Kasumi-1 (cell line): ENCODE results near the gene NBL1.
"Not testable (repeated sequence)": the region's sequence is repeated elsewhere in the genome, so short reads cannot be mapped to it uniquely, and the experiment has no call there.

Experiments used
- DNase-seq, 2 experiments: peaks; one replicate each; lab custom pipeline; 2025; lab: John Stamatoyannopoulos, UW

NBL1 gene

DNA sequence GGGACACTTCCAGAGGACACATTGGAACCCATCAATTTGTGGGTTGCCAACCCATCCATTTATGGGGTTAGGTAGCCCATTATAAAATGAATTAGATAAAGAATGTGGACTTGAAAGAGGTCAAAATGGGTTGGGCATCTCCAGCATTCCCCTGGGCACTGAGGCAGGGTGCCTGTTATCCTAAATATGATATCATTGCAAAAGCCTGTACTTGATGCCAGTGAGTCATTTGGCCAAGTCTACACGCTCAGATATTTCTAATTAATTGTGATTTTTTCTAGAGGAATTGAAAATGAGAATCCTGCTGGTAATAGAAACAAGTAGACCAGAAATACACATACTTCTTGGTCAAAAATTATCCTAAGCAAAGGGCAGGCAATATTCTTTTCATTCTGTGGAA is 21.9 kb upstream of the NBL1 start:
- no peak for DNase-seq

DNA sequence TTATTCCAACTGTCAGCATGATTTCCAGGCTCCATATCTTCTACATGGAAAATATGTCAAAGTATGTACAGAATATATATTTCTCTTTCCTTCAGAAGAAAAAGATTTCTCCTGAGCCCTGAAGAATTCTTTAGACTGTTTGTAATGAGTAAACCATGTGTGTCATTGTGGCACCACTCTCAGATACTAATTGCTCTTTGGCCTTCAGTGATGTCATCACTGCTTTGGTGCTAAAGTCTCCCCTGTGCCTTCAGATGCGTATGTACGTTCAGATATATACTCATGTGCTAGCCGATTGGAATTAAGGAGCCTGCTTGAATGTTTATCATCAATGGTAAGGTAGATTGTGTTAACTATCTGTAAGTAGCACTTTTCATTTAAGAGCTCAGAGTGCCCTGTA is 20.6 kb upstream of the NBL1 start:
- no peak for DNase-seq

DNA sequence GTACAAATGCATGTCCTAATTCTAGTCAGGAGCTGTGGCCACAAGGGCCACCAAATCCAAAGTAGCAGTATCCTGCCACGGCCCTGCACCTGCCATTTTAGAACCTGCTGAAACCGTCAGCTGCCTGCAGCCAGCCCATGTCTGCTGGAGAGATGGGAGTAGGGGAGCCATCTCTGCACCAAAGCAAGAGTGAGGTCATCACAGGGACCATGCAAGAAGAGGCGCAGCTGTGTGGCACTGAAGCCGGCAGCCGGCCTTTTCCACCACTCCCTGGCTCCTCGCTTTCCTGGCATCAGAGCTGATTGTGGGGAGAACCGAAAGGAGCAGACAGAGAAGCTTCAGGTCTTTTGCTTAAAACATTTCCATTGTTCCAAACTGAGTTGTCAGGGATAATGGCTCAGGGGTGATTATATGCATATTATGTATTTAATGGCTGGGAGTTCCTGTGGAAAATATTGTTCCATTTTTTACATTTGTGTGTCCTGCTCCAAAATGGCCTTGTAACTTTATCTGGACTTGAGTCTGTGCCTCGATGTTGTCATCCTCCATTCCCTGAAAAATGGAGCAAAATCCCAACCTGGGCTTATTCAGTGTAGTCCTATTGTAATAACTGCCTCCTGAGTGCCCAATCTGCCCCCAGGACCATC is 18.7 kb upstream of the NBL1 start:
- DNase-seq = no peak

DNA sequence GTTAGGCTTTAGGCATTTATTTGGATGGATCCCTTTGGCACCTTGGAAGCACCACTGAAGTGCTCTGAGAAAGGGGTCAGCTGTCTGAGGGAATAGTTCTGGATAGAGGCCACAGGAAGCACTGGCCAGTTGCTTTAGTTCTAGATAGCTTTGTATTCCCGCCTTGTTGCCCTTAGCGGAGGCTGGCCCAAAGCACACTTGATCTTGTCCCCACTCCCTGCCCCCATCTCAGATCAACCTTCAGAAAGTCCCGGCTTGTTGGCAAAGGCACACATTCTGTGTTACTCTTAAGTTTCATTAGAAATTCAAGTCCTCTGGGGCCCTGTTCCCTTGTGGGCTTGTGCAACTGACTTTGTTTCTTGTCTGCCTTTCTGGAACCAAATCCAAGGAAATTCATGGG is 15.2 kb upstream of the NBL1 start:
- no peak for DNase-seq

DNA sequence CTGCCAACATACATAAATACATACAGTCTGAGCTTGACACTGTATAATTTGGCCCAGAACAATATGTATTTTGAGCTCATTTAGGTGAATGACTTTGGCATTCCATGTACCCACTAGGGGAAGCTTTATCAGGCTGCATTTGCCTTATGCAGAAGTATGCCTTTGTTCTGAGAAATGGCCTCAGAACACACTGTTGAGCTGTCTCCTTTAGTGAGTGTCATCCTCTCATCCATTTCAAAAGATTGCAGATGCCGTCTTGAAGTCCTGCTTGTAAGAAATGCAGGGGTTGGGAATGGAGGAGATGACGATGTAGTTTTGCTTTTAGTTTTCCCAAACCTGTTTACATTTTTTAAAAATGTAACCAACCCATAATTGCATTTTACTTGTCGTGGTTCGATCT is 14.8 kb upstream of the NBL1 start:
- DNase-seq = no peak

DNA sequence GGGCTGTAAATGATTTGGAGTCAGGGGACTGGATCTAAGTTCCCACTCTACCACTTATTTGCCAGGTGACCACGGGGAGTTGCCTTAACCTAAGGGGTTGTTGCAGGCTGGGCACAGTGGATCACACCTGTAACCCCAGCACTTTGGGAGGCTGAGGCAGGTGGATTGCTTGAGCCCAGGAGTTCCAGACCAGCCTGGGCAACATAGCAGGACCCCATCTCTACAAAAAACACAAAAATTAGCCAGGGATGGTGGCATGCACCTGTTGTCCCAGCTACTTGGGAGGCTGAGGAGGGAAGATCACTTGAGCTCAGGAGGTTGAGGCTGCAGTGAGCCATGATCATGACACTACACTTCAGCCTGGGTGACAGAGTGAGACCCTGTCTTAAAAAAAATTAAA is 13.9 kb upstream of the NBL1 start:
- DNase-seq = not testable (repeated sequence)

DNA sequence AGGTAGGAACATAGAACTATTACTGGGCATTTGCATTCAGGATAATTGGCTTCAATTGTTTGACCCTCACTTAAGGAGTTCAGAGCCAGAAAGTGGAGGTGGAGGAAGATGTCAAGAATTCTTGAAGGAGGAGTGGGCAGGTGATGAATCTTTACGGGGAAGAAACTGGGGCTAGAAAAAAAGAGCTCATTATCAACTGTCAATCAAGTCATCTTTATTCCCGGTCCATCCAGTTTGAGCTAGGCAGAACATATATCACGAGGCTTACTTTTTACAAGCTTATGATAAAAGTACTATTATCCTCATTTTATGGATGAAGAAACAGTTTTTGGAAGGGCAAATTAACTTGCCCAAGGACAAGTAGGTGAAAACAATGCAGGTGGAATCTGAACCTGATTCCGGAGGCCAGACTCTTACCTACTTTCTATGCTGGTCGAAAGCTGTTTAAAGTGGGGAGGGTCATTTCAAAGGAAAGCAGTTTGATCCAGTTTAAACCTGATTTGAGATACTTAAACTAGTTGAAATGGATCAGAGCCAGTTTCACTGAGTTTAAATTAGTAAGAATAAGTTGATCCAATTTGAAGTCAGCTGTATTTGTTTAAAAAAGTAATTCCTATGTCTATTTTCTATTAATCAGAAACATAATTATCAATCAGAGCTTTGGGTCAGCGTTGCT is 13.3 kb upstream of the NBL1 start:
- DNase-seq = no peak

DNA sequence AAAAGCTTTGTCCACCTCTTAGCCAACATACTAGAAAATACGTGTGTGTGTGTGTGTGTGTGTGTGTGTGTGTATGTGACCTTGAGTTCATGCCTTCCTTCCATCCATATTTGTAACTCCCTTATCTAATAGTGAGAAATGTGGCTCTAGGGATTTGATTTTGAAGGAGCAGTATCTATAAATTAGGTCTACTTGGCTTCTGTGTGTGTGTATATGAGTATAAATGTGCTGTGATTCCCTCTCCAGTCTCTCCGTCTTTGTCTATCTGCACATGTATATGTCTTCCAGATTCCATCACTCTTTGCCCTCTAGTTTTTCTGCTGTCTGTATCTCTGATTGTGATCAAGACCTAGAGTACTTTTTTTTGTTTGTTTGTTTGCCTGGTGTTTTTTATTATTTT is 11.9 kb upstream of the NBL1 start:
- DNase-seq = no peak

DNA sequence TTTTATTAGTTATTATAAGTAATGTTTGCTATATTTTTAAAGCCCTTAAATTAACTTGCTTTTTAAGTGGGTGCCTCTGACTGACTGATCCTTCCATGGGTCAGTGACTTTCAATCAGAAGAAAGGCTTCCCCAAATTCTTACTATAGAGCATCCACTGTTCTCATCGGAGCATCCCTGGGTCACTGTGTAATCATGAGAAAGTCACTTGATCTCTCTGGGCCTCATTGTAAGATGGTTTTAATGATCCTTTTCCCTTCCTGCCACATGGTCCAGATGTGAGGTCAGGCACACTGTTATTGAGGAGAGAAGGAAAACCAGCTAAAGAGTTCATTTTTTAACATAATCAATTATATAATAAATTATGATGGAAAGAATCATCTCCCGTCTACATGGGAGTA is 11.0 kb upstream of the NBL1 start:
- no peak for DNase-seq

DNA sequence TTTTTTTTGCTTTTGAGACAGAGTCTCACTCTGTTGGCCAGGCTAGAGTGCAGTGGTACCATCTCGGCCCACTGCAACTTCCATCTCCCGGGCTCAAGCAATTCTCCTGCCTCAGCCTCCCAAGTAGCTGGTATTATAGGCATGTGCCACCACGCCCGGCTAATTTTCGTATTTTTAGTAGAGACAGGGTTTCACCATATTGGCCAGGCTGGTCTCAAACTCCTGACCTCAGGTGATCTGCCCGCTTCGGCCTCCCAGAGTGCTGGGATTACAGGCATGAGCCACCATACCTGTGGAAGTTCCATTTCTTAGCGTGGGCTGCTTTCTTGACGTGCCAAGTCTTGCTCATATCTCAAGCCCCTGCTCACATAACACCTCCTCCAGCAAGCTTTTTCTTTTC is 9.0 kb upstream of the NBL1 start:
- DNase-seq = not testable (repeated sequence)

DNA sequence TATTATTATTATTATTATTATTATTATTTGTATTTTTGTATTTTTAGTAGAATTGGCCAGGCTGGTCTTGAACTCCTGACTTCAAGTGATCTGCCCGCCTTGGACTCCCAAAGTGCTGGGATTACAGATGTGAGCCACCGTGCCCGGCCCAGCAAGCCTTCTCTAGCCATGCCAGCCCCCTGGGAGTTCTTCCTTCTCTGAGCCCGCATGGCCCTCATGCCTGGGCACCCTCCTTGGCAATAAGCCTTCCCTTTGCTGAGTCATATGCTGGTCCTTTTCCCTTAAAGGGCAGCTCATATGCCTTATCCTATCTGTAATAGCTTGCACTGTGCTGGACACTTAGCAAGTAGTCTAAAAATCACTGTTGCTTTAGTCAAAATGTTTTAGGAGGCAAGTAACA is 8.5 kb upstream of the NBL1 start:
- DNase-seq = no peak

DNA sequence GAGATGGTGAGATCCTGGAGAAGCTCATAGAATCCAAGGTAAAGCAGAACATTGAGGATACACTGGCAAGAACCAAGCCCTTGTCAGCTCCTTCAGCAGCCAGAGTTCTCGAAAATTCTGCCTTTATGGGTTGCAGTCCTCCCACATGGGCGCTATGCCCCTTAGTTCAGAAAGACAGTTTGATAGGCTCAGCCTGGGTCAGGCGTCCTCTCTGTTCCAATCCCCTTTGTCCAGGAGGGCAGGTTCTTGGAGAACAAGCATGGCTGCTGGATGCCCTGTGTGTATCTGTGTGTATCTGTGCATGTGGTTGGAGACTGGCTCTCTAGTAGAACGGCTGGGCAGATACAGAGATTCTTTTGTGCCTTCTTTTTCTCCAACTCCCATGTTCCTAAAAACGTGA is 8.0 kb upstream of the NBL1 start:
- no peak for DNase-seq

DNA sequence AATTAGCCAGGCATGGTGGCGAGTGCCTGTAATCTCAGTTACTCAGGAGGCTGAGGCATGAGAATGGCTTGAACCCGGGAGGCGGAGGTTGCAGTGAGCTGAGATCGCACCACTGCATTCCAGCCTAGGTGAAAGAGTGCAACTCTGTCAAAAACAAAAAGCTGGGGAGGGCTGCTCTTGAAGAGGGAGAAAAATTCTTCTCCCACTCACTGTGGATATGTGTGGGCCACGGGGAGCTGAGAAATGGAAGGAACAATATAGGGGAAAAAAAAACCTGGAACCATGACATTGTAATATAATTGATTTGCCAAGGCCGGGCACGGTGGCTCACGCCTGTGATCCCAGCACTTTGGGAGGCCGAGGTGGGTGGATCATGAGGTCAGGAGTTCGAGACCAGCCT is 7.4 kb upstream of the NBL1 start:
- DNase-seq = not testable (repeated sequence)

DNA sequence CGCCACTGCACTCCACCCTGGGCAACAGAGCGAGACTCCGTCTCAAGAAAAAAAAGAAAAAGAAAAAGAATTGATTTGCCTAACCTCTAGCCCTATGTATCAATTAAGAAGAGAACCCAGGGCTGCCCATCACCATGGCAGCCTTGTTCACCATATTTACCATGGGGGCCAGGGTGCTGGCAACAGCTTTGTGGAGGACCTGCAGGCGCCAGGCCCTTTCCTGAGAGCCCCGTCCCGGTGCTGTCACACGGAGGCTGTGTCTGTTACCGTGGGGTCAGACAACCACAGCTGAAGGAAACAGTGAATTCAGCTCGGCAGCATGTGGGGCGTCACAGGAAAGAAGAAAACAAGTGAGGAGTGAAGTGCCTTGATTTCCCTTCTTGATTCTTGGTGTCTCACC is 6.5 kb upstream of the NBL1 start:
- no peak for DNase-seq

DNA sequence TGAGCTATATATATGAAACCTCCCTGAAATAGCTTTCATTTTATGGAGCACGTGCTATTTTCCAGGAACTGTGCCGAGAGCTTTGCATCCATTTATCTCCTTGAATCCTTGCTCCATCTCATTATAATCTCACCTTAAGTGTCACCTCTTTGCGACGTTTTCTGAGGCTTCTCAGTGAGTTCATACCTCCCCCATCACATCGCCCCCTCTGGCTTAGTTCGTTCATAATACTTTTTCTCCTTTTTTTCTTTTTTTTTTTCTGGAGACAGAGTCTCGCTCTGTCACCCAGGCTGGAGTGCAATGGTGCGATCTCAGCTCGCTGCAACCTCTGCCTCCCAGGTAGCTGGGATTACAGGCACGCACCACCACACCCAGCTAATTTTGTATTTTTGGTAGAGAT is 4.9 kb upstream of the NBL1 start:
- DNase-seq = not testable (repeated sequence)

DNA sequence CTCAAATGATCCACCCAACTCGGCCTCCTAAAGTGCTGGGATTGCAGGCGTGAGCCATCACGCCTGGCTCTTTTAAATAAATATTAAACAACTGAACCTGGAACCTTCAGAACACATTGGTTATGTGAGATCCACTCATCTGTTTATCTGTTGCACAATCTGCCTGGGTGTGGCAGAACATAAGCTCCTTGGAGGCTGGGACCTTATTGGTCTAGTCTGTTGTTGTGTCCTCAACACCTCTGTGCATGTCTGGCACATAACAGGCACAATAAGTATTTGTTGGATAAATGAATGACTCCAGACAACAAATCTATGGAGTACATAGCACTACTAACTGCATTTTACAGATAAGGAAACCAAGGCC is 4.1 kb upstream of the NBL1 start:
- DNase-seq = no peak

DNA sequence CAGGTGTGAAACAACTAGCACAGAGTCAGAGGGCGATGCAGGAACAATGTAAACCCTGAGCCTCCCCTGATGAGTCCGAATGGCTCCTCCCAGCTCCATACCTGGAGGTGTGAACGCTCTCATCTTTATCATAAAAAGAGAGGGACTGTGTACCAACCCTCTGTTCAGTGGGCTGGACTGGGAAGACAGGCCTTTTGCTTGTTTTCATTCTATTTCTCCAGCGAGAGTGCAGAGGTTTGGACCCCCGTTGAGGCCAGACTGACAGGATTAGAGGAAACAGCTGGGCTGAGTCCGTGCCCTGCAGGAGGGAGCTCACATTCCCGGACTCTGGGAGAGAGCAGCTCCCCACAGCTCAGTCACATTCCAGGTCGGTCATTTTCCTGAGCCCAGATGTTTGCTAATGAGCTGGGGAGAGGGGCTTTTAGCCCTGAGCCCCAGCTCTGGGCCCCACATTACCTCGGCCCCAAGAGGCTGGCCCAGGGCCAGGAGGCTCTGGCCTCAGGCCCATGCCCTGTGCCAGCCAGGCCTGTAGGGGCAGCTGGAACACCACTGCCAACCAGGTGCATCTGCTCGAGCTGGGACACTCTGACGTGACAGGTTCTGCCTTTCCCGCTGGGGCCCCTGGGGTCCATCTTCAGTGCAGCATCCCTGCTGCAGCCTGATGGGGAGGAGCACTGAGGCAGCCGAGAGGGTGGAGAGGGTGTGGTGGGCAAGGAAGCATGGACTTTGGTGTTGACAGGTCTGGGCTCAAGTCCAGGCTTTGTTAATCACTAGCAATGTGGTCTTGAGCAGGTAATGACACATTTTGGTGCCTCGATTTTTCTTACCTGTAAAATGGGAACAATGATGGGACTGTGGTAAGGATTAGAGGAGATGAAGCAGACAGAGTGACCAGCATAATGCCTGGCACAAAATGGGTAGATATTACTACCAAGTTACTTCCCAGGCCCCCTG is 3.5 kb upstream of the NBL1 start:
- no peak for DNase-seq

DNA sequence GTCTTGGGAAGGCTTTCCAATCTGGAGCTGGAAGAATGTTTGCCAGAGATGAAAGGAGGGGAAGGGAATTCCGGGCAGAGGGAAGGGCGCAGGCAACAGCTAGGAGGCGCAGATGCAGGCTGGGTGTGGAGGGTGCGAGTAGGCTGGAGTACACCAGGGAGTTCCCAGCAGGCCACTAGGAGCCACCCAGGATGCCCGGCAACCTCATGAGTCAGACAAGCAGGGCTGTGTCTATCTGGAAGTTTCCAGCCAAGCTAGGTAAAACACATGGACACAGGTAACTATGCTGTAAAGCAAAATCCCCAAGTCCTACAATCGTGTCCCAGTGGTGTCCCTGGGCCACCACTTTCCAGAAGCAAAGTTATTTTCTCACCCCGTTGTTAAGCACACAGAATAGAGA is 990 bp upstream of the NBL1 start:
- no peak for DNase-seq

DNA sequence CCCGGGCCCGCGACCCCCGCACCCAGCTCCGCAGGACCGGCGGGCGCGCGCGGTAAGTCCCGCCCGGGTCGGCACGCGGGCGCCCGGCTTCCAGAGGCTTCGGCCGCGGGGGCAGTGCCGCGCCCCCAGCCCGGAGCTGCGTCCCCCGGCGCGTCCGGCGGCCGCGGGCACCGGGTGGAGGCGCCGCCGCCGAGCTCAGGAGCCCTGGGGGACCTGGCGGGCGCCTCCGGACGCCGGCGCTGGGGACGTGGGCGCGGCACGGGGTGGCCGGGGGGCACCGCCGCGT is 227 bp downstream of the NBL1 start:
- no peak for DNase-seq

DNA sequence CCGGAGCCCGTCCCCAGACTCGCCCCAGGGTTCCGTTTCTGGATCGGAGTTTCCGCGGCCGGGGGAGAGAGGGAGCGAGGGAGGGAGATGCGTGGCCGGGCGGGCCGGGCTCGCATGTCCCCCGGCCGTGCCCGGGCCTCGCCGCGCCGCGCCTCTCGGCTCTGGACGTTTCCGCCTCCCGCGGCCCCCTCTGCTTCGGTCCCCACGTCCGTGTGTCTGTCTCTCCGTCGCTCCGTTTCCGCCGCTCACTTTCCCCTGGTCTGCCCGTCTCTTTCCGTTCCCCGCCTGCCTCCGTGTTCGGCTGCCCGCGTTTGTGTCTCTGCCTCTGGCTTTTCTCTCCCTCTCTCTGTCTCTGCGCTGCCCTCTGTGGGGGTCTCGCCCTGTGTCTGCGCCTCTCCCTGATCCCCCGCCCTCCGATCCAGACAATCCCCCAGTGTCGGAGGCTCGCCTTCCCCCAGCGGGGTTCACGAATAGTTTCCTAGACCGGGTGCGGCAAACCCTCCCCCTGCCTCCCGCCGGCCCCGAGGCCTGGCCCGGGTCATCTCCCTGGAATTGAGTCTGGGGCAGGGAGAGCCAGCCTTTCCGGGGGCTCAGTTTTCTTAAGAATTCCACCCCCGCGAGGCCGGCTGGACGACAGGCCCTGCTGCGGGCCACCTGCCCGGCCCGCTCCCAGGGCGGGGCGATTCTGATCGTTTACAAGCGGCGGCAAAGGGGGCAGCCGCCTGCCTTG is 735 bp downstream of the NBL1 start:
- DNase-seq = peak in 1 of 2 experiments; percentile 18

DNA sequence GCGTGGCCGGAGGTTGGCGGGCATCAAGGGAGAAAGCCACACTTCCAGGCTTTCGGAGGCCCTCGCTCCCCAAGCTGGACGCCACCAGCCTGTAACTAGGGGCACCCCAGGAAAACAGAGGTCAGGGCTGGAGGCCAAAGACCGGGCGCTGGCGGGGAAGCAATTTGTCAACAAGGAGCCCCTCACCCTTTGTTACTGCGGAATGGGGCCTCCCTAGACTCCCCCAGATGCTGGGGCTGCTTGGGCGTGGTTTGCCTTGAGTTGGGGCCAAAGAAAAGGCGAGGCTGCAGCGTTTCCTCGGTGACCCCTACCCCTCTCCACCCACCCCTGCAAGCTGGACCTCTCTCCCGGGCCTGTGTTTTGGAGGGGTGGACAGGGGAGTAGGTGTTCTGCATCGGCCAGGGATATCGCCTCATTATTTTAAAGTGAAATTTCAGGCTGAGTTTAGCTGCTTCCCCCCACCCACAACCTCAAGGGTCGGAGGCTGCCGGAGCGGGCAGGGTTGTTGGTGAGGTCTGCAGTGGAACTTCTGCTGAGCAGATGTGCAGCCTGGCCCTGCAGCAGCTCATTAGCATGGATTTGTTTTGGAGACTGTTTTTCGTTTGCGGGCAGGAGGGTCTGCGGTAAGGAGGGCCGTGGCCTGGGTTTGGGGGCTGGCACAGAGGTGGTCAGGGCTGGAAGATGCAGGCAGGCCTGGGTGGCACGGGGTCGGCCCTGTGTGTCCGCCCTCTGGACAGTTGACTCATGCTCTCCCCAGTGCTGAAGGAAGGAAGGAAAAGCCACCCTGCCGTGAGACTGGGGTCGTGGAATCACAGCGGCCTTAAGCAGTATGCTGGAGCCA is 1.5 kb downstream of the NBL1 start:
- DNase-seq = no peak
